Fibroblast of skin of abdomen (primary cell): ENCODE results near the gene LRSAM1.

ENCODE experiments used
- DNase-seq: peaks from one replicate; pipeline ENCODE4 v3.0.0-alpha.2; 2013

The LRSAM1 gene

GRCh38 chr9:127537014-127537413 is 85.7 kb downstream of the LRSAM1 start:
- peak; percentile 67 for DNase-seq

GRCh38 chr9:127537792-127538191 is 86.5 kb downstream of the LRSAM1 start:
- no peak for DNase-seq

GRCh38 chr9:127538849-127539258 is 87.5 kb downstream of the LRSAM1 start:
- DNase-seq, result peak; percentile 91

- DNase-seq, result no peak
Observed at GRCh38 chr9:127539259-127539981, 88.1 kb downstream of the LRSAM1 start.

GRCh38 chr9:127539982-127540663 is 88.8 kb downstream of the LRSAM1 start:
- DNase-seq, result no peak

GRCh38 chr9:127540664-127541041 is 89.3 kb downstream of the LRSAM1 start:
- no peak for DNase-seq

- DNase-seq, result no peak
Observed at GRCh38 chr9:127541176-127541575, 89.9 kb downstream of the LRSAM1 start.

GRCh38 chr9:127541865-127542264 is 90.6 kb downstream of the LRSAM1 start:
- no peak for DNase-seq

- DNase-seq, result no peak
Observed at GRCh38 chr9:127543221-127543620, 91.9 kb downstream of the LRSAM1 start.

- no peak for DNase-seq
Observed at GRCh38 chr9:127543973-127544533, 92.7 kb downstream of the LRSAM1 start.

GRCh38 chr9:127545196-127546124 is 94.2 kb downstream of the LRSAM1 start:
- peak; percentile 62 for DNase-seq

GRCh38 chr9:127546125-127546832 is 95.0 kb downstream of the LRSAM1 start:
- DNase-seq, result no peak

GRCh38 chr9:127548352-127548881 is 97.1 kb downstream of the LRSAM1 start:
- no peak for DNase-seq

- no peak for DNase-seq
Observed at GRCh38 chr9:127549218-127549617, 97.9 kb downstream of the LRSAM1 start.

GRCh38 chr9:127549751-127550150 is 98.4 kb downstream of the LRSAM1 start:
- DNase-seq, result no peak

GRCh38 chr9:127550282-127550681 is 99.0 kb downstream of the LRSAM1 start:
- no peak for DNase-seq

GRCh38 chr9:127550751-127551150 is 99.4 kb downstream of the LRSAM1 start:
- no peak for DNase-seq
